Measurements from ENCODE around the gene MYO9B. TPM values are rescaled to one million over a fixed set of nuclear protein-coding genes. Genes with fewer than 3 reads are reported as not detected.

Gene MYO9B
- total and polyA plus RNA-seq, 2 of the 13 experiments (the other 11 are each of a cell fraction or from before 2014, with no cell fraction given) = 18.0 to 18.3 TPM

DNA sequence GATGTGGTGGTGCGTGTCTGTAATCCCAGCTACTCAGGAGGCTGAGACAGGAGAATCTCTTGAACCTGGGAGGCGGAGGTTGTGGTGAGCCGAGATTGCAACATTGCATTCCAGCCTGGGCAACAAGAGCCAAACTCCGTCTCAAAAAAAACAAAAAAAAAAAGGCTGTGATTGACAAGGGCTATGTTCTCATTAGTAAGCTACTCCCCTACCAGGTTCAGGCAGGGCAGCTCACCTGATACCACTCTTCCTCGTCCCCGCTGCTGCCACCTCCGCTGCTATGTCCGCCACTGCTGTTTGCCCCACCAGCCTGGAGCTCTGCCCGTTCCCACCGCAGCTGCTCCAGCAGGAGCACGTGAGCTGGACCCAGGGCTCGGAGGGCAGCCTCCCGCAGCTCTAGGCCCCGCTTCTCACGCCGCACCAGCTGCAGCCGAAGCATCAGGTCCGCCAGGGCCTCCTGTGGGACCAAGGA lies 179.6 kb downstream of the MYO9B start (continued):
- TF ChIP-seq, protein P1, sequence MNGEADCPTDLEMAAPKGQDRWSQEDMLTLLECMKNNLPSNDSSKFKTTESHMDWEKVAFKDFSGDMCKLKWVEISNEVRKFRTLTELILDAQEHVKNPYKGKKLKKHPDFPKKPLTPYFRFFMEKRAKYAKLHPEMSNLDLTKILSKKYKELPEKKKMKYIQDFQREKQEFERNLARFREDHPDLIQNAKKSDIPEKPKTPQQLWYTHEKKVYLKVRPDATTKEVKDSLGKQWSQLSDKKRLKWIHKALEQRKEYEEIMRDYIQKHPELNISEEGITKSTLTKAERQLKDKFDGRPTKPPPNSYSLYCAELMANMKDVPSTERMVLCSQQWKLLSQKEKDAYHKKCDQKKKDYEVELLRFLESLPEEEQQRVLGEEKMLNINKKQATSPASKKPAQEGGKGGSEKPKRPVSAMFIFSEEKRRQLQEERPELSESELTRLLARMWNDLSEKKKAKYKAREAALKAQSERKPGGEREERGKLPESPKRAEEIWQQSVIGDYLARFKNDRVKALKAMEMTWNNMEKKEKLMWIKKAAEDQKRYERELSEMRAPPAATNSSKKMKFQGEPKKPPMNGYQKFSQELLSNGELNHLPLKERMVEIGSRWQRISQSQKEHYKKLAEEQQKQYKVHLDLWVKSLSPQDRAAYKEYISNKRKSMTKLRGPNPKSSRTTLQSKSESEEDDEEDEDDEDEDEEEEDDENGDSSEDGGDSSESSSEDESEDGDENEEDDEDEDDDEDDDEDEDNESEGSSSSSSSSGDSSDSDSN (CRISPR knock-in tag; IDR thresholded peaks at IDR 0.05) = peak; percentile 78
- TF ChIP-seq ZNF572 (CRISPR knock-in tag; IDR thresholded peaks at IDR 0.05) = no peak
- TF ChIP-seq, protein P2, sequence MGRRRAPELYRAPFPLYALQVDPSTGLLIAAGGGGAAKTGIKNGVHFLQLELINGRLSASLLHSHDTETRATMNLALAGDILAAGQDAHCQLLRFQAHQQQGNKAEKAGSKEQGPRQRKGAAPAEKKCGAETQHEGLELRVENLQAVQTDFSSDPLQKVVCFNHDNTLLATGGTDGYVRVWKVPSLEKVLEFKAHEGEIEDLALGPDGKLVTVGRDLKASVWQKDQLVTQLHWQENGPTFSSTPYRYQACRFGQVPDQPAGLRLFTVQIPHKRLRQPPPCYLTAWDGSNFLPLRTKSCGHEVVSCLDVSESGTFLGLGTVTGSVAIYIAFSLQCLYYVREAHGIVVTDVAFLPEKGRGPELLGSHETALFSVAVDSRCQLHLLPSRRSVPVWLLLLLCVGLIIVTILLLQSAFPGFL (CRISPR knock-in tag; IDR thresholded peaks at IDR 0.05) = no peak
- no peak for TF ChIP-seq TCF7 (IDR thresholded peaks at IDR 0.05; ENCODE audit: low read depth)
- TF ChIP-seq, protein P3, sequence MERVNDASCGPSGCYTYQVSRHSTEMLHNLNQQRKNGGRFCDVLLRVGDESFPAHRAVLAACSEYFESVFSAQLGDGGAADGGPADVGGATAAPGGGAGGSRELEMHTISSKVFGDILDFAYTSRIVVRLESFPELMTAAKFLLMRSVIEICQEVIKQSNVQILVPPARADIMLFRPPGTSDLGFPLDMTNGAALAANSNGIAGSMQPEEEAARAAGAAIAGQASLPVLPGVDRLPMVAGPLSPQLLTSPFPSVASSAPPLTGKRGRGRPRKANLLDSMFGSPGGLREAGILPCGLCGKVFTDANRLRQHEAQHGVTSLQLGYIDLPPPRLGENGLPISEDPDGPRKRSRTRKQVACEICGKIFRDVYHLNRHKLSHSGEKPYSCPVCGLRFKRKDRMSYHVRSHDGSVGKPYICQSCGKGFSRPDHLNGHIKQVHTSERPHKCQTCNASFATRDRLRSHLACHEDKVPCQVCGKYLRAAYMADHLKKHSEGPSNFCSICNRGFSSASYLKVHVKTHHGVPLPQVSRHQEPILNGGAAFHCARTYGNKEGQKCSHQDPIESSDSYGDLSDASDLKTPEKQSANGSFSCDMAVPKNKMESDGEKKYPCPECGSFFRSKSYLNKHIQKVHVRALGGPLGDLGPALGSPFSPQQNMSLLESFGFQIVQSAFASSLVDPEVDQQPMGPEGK (CRISPR knock-in tag; IDR thresholded peaks at IDR 0.05) = 0 out of 2 replicates have a peak, but pooled peaks have one; percentile 26
- no peak; the same call in 1 of the 2 replicates for TF ChIP-seq ETV6 (CRISPR knock-in tag; conservative IDR thresholded peaks at IDR 0.05)
- peak; percentile 56 for TF ChIP-seq KAT8 (CRISPR knock-in tag; IDR thresholded peaks at IDR 0.05)
- TF ChIP-seq NFE2L1 (CRISPR knock-in tag; IDR thresholded peaks at IDR 0.05; ENCODE audit: borderline replicate concordance) = no peak
- no peak for TF ChIP-seq ARHGAP35 (CRISPR knock-in tag; IDR thresholded peaks at IDR 0.05; ENCODE audit: borderline replicate concordance)
- TF ChIP-seq, protein P4, sequence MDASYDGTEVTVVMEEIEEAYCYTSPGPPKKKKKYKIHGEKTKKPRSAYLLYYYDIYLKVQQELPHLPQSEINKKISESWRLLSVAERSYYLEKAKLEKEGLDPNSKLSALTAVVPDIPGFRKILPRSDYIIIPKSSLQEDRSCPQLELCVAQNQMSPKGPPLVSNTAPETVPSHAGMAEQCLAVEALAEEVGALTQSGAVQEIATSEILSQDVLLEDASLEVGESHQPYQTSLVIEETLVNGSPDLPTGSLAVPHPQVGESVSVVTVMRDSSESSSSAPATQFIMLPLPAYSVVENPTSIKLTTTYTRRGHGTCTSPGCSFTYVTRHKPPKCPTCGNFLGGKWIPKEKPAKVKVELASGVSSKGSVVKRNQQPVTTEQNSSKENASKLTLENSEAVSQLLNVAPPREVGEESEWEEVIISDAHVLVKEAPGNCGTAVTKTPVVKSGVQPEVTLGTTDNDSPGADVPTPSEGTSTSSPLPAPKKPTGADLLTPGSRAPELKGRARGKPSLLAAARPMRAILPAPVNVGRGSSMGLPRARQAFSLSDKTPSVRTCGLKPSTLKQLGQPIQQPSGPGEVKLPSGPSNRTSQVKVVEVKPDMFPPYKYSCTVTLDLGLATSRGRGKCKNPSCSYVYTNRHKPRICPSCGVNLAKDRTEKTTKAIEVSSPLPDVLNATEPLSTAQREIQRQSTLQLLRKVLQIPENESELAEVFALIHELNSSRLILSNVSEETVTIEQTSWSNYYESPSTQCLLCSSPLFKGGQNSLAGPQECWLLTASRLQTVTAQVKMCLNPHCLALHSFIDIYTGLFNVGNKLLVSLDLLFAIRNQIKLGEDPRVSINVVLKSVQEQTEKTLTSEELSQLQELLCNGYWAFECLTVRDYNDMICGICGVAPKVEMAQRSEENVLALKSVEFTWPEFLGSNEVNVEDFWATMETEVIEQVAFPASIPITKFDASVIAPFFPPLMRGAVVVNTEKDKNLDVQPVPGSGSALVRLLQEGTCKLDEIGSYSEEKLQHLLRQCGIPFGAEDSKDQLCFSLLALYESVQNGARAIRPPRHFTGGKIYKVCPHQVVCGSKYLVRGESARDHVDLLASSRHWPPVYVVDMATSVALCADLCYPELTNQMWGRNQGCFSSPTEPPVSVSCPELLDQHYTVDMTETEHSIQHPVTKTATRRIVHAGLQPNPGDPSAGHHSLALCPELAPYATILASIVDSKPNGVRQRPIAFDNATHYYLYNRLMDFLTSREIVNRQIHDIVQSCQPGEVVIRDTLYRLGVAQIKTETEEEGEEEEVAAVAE (CRISPR knock-in tag; IDR thresholded peaks at IDR 0.05; ENCODE audit: borderline replicate concordance) = no peak
- TF ChIP-seq FOXA3 (CRISPR knock-in tag; IDR thresholded peaks at IDR 0.05) = 0 out of 2 replicates have a peak, but pooled peaks have one; percentile 22
- peak; percentile 21; the same call in 1 of the 2 replicates for TF ChIP-seq ZNF556 (CRISPR knock-in tag; IDR thresholded peaks at IDR 0.05; ENCODE audit: borderline replicate concordance)
- TF ChIP-seq, protein P5, sequence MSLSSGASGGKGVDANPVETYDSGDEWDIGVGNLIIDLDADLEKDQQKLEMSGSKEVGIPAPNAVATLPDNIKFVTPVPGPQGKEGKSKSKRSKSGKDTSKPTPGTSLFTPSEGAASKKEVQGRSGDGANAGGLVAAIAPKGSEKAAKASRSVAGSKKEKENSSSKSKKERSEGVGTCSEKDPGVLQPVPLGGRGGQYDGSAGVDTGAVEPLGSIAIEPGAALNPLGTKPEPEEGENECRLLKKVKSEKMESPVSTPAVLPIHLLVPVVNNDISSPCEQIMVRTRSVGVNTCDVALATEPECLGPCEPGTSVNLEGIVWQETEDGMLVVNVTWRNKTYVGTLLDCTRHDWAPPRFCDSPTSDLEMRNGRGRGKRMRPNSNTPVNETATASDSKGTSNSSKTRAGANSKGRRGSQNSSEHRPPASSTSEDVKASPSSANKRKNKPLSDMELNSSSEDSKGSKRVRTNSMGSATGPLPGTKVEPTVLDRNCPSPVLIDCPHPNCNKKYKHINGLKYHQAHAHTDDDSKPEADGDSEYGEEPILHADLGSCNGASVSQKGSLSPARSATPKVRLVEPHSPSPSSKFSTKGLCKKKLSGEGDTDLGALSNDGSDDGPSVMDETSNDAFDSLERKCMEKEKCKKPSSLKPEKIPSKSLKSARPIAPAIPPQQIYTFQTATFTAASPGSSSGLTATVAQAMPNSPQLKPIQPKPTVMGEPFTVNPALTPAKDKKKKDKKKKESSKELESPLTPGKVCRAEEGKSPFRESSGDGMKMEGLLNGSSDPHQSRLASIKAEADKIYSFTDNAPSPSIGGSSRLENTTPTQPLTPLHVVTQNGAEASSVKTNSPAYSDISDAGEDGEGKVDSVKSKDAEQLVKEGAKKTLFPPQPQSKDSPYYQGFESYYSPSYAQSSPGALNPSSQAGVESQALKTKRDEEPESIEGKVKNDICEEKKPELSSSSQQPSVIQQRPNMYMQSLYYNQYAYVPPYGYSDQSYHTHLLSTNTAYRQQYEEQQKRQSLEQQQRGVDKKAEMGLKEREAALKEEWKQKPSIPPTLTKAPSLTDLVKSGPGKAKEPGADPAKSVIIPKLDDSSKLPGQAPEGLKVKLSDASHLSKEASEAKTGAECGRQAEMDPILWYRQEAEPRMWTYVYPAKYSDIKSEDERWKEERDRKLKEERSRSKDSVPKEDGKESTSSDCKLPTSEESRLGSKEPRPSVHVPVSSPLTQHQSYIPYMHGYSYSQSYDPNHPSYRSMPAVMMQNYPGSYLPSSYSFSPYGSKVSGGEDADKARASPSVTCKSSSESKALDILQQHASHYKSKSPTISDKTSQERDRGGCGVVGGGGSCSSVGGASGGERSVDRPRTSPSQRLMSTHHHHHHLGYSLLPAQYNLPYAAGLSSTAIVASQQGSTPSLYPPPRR (CRISPR knock-in tag; IDR thresholded peaks at IDR 0.05; ENCODE audit: borderline replicate concordance) = no peak
